T1000 (cell line): ENCODE measurements around the gene CLOCK.
A peak's percentile ranks its signal among the peaks of the same experiment; 100 is the strongest.

ENCODE experiments used
- DNase-seq: peaks from one replicate; lab custom pipeline; 2025; ENCODE audit warnings: mixed read lengths; lab: John Stamatoyannopoulos, UW

CLOCK gene

GRCh38 chr4:55416176-55416575 is 130.5 kb downstream of the CLOCK start:
- DNase-seq = no peak

- no peak for DNase-seq
Measured at GRCh38 chr4:55411621-55412020, 135.1 kb downstream of the CLOCK start.

GRCh38 chr4:55410431-55410830 is 136.3 kb downstream of the CLOCK start:
- no peak for DNase-seq

- DNase-seq = no peak
Measured at GRCh38 chr4:55409468-55410171, 137.1 kb downstream of the CLOCK start.

- DNase-seq = no peak
Measured at GRCh38 chr4:55407764-55408163, 138.9 kb downstream of the CLOCK start.

GRCh38 chr4:55407119-55407518 is 139.6 kb downstream of the CLOCK start:
- DNase-seq = no peak

- DNase-seq = no peak
Measured at GRCh38 chr4:55406545-55406944, 140.2 kb downstream of the CLOCK start.

GRCh38 chr4:55405073-55405472 is 141.6 kb downstream of the CLOCK start:
- no peak for DNase-seq

GRCh38 chr4:55399581-55399980 is 147.1 kb downstream of the CLOCK start:
- DNase-seq = no peak

GRCh38 chr4:55398966-55399365 is 147.7 kb downstream of the CLOCK start:
- DNase-seq = no peak

- no peak for DNase-seq
Measured at GRCh38 chr4:55398461-55398860, 148.2 kb downstream of the CLOCK start.

GRCh38 chr4:55397520-55398321 is 149.0 kb downstream of the CLOCK start:
- no peak for DNase-seq

GRCh38 chr4:55397126-55397436 is 149.6 kb downstream of the CLOCK start:
- no peak for DNase-seq

GRCh38 chr4:55396308-55397125 is 150.2 kb downstream of the CLOCK start:
- DNase-seq = no peak

GRCh38 chr4:55395529-55396307 is 151.0 kb downstream of the CLOCK start, which contains the start of gene TMEM165:
TMEM165 (plus strand) TSS chr4:55395957; CDS start chr4:55396190, 233 bp downstream.
- peak; percentile 90 for DNase-seq

GRCh38 chr4:55395218-55395528 is 151.5 kb downstream of the CLOCK start:
- no peak for DNase-seq

GRCh38 chr4:55393461-55394320 is 153.0 kb downstream of the CLOCK start:
- DNase-seq = no peak

GRCh38 chr4:55386840-55387239 is 159.9 kb downstream of the CLOCK start:
- DNase-seq = no peak

GRCh38 chr4:55386073-55386472 is 160.6 kb downstream of the CLOCK start:
- no peak for DNase-seq

- no peak for DNase-seq
Measured at GRCh38 chr4:55385201-55385649, 161.5 kb downstream of the CLOCK start.

GRCh38 chr4:55382488-55383003 is 164.2 kb downstream of the CLOCK start:
- no peak for DNase-seq
